ENCODE data around the gene SOCS1. TPM values are rescaled to one million over a fixed set of nuclear protein-coding genes. Genes with fewer than 3 reads are reported as not detected.
A peak's percentile ranks its signal among the peaks of the same experiment; 100 is the strongest.

Gene SOCS1
- polyA plus RNA-seq, 1 of the 3 experiments (the other 2 are of a cell fraction), result 8.6 TPM

DNA sequence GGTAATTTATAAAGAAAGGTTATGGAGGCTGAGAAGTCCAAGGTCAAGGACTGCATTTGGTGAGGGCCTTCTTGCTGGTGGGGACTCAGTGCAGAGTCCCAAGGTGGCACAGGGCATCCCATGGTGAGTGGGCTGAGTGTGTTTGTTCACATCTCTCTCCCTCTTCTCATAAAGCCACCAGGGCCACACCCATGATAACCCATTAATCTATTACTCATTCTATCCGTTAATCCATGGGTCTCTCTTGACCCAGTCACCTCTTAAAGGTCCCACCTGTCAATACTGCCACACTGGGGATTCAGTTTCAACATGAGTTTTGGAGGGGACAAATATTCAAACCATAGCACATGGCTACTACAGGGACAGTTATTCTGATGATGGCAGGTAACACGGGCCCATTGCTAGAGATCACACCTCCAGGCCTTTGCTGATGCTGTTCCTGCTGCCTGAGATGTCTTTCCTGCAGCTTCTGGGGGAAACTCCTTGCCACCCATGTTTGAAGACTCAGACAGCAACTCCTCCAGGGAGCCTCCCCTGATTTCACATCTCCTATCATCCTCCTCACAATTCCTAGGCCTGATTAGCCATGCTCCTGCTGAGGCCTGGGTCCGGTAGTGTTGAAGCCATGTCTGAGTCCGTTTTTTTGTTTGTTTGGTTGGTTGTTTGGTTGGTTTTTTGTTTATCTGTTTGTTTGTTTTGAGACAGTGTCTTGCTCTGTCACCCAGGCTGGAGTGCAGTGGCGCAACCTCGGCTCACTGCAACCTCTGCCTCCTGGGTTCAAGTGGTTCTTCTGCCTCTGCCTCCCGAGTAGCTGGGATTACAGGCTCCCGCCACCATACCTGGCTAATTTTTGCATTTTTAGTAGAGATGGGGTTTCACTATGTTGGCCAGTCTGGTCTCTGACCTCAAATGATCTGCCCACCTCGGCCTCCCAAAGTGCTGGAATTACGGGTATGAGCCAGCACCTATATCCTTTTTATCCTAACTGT lies 16.1 kb downstream of the SOCS1 start (continued):
- TF ChIP-seq, protein P1, sequence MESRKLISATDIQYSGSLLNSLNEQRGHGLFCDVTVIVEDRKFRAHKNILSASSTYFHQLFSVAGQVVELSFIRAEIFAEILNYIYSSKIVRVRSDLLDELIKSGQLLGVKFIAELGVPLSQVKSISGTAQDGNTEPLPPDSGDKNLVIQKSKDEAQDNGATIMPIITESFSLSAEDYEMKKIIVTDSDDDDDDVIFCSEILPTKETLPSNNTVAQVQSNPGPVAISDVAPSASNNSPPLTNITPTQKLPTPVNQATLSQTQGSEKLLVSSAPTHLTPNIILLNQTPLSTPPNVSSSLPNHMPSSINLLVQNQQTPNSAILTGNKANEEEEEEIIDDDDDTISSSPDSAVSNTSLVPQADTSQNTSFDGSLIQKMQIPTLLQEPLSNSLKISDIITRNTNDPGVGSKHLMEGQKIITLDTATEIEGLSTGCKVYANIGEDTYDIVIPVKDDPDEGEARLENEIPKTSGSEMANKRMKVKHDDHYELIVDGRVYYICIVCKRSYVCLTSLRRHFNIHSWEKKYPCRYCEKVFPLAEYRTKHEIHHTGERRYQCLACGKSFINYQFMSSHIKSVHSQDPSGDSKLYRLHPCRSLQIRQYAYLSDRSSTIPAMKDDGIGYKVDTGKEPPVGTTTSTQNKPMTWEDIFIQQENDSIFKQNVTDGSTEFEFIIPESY (IDR thresholded peaks at IDR 0.05; ENCODE audit: borderline replicate concordance, low read depth), result no peak
- TF ChIP-seq FOXJ3 (CRISPR knock-in tag; IDR thresholded peaks at IDR 0.05) (no peak), FOXM1 (IDR thresholded peaks at IDR 0.05; ENCODE audit: low read depth) (no peak), RFX5 (IDR thresholded peaks at IDR 0.05; ENCODE audit: low read length) (no peak), MEF2A (IDR thresholded peaks at IDR 0.05; ENCODE audit: borderline replicate concordance, low read depth) (no peak), CHD2 (IDR thresholded peaks at IDR 0.05; ENCODE audit: low read length, partially characterized antibody) (no peak)
- TF ChIP-seq, protein P2, sequence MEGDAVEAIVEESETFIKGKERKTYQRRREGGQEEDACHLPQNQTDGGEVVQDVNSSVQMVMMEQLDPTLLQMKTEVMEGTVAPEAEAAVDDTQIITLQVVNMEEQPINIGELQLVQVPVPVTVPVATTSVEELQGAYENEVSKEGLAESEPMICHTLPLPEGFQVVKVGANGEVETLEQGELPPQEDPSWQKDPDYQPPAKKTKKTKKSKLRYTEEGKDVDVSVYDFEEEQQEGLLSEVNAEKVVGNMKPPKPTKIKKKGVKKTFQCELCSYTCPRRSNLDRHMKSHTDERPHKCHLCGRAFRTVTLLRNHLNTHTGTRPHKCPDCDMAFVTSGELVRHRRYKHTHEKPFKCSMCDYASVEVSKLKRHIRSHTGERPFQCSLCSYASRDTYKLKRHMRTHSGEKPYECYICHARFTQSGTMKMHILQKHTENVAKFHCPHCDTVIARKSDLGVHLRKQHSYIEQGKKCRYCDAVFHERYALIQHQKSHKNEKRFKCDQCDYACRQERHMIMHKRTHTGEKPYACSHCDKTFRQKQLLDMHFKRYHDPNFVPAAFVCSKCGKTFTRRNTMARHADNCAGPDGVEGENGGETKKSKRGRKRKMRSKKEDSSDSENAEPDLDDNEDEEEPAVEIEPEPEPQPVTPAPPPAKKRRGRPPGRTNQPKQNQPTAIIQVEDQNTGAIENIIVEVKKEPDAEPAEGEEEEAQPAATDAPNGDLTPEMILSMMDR (IDR thresholded peaks at IDR 0.05), result no peak
- TF ChIP-seq, protein P3, sequence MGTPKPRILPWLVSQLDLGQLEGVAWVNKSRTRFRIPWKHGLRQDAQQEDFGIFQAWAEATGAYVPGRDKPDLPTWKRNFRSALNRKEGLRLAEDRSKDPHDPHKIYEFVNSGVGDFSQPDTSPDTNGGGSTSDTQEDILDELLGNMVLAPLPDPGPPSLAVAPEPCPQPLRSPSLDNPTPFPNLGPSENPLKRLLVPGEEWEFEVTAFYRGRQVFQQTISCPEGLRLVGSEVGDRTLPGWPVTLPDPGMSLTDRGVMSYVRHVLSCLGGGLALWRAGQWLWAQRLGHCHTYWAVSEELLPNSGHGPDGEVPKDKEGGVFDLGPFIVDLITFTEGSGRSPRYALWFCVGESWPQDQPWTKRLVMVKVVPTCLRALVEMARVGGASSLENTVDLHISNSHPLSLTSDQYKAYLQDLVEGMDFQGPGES (IDR thresholded peaks at IDR 0.05; ENCODE audit: low read depth, low read length), result no peak
- TF ChIP-seq, protein P4, sequence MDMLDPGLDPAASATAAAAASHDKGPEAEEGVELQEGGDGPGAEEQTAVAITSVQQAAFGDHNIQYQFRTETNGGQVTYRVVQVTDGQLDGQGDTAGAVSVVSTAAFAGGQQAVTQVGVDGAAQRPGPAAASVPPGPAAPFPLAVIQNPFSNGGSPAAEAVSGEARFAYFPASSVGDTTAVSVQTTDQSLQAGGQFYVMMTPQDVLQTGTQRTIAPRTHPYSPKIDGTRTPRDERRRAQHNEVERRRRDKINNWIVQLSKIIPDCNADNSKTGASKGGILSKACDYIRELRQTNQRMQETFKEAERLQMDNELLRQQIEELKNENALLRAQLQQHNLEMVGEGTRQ (IDR thresholded peaks at IDR 0.05; ENCODE audit: borderline replicate concordance, low read depth, low read length), result no peak

DNA sequence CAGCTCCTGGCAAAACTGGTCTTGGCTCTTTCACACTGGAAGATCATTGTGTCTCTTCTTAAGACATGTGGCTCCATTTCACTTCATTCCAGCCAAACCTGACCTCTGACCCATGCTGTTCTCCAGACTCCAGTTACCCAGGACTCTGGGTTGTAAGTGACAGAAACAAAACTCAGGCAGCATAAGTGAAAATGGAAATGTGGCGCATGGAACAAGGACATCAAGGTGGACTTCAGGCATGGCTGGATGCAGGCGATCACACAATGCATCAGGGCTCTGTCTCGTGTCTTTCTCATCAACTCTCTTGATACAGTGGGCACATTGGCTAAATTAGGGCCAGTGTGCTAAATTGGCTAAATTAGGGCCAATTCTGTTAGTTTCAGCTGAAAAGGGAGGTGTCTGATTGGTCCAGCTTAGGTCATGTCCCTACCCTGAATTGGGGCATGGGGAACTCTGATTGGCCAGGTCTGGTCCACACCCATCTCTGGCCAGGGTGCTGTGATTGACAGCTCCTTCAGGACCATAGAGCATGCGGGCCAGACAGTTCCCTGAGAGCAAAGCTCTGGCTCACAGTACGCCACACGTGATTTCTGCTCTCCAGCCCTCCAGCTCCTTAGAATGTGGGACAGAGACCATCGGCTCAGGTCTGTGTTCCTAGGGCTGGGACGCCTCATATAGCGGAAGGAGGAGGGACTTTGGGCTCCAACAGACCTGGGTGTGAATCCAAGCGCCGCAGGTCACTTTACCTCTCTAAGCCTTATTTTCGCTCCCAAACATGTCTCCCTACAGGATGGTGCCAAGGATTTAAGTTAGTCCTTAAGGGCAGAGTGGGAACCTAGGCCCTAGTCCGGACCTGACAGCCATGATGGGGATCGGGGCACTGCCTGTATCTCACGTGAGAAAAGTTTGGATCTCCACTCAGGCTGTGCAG lies 17.5 kb downstream of the SOCS1 start:
- TF ChIP-seq, protein P5, sequence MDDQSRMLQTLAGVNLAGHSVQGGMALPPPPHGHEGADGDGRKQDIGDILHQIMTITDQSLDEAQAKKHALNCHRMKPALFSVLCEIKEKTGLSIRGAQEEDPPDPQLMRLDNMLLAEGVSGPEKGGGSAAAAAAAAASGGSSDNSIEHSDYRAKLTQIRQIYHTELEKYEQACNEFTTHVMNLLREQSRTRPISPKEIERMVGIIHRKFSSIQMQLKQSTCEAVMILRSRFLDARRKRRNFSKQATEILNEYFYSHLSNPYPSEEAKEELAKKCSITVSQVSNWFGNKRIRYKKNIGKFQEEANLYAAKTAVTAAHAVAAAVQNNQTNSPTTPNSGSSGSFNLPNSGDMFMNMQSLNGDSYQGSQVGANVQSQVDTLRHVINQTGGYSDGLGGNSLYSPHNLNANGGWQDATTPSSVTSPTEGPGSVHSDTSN (IDR thresholded peaks at IDR 0.05), result 0 out of 2 replicates have a peak, but pooled peaks have one; percentile 16
- TF ChIP-seq, protein P2 (IDR thresholded peaks at IDR 0.05), result no peak
- no peak for TF ChIP-seq RFX5 (IDR thresholded peaks at IDR 0.05; ENCODE audit: low read length)
- no peaks in the 10 kb centered on the region for H3K9me3 ChIP-seq
- no peak overlapping the region for H2AFZ ChIP-seq (ENCODE audit: low read depth)
- 90% methylated on average over 14 of the region's 15 CpGs for WGBS (ENCODE audit: low lambda C conversion rate)
- H3K36me3 ChIP-seq (replicated peaks in 1 of 2; ENCODE audit: control insufficient read depth in 1 of 2, insufficient read depth in 2 of 2, low read length in 1 of 2), result no peaks in the 10 kb centered on the region
- H3K4me1 ChIP-seq (ENCODE audit: control insufficient read depth in 1 of 2, insufficient read depth in 2 of 2, low read depth in 1 of 2, low read length in 1 of 2), result no peaks in the 10 kb centered on the region
- no peak overlapping the region for H3K4me3 ChIP-seq (ENCODE audit: low read depth in 2 of 2, low read length in 1 of 2)
- POLR2A ChIA-PET, result no interaction called here
- H3K9me2 ChIP-seq, result no peaks in the 10 kb centered on the region
- no peak overlapping the region for H3K4me2 ChIP-seq
- H3K27ac ChIP-seq (ENCODE audit: low read depth in 2 of 2, low read length in 1 of 2), result no peak overlapping the region
- no peaks in the 10 kb centered on the region for H3K27me3 ChIP-seq (ENCODE audit: insufficient read depth)
- no peaks in the 10 kb centered on the region for H4K20me1 ChIP-seq (ENCODE audit: insufficient read depth)
- no peak overlapping the region for H3K9ac ChIP-seq
- H3K79me2 ChIP-seq (ENCODE audit: insufficient read depth), result no peaks in the 10 kb centered on the region
- no peaks in the 10 kb centered on the region for H3F3A ChIP-seq (replicated peaks; ENCODE audit: insufficient read depth)
- no peak for DNase-seq
- CTCF ChIA-PET, result interaction anchor here (1.0 to 1.5 kb wide), 4 partner anchors 14 to 274 kb away, joined by 3 to 4 read pairs (median 4); partner anchors contain the start of gene SOCS1
